ENCODE results near the gene TRABD2B. TPM values are rescaled to one million over a fixed set of nuclear protein-coding genes. Genes with fewer than 3 reads are reported as not detected.

TRABD2B gene
- total RNA-seq, 1 donor from 2014 or later: 0.64 TPM

GRCh38 chr1:47936916-47937551, 60.2 kb downstream of the TRABD2B start:
- peaks cover 2% of the 10 kb centered on the region for H3K27me3 Mint-ChIP-seq (ENCODE audit: unreplicated experiment)
- TF ChIP-seq CTCF (IDR thresholded peaks at IDR 0.05; ENCODE audit: partially characterized antibody, unreplicated experiment): no peak
- peaks cover 6% of the 10 kb centered on the region for H3K36me3 Mint-ChIP-seq (ENCODE audit: unreplicated experiment)
- H3K9me3 Mint-ChIP-seq (ENCODE audit: unreplicated experiment): no peaks in the 10 kb centered on the region
- DNase-seq: no peak
- H3K4me1 Mint-ChIP-seq (ENCODE audit: low read depth, unreplicated experiment): no peaks in the 10 kb centered on the region
- H3K27ac Mint-ChIP-seq (ENCODE audit: unreplicated experiment): no peak overlapping the region
- H3K4me3 Mint-ChIP-seq (ENCODE audit: unreplicated experiment): no peak overlapping the region

- no peak for DNase-seq
- H3K4me3 Mint-ChIP-seq (ENCODE audit: unreplicated experiment): no peak overlapping the region
- no peaks in the 10 kb centered on the region for H3K4me1 Mint-ChIP-seq (ENCODE audit: low read depth, unreplicated experiment)
- H3K27me3 Mint-ChIP-seq (ENCODE audit: unreplicated experiment): peaks cover 6% of the 10 kb centered on the region
- H3K27ac Mint-ChIP-seq (ENCODE audit: unreplicated experiment): no peak overlapping the region
- peaks cover 6% of the 10 kb centered on the region for H3K36me3 Mint-ChIP-seq (ENCODE audit: unreplicated experiment)
- no peaks in the 10 kb centered on the region for H3K9me3 Mint-ChIP-seq (ENCODE audit: unreplicated experiment)
- no peak for TF ChIP-seq CTCF (IDR thresholded peaks at IDR 0.05; ENCODE audit: partially characterized antibody, unreplicated experiment)
Observed at GRCh38 chr1:47935856-47936255, 61.3 kb downstream of the TRABD2B start.

GRCh38 chr1:47935163-47935562, 62.0 kb downstream of the TRABD2B start:
- Mint-ChIP-seq H3K27me3 (ENCODE audit: unreplicated experiment) (peaks cover 6% of the 10 kb centered on the region), H3K27ac (ENCODE audit: unreplicated experiment) (no peak overlapping the region), H3K4me1 (ENCODE audit: low read depth, unreplicated experiment) (no peaks in the 10 kb centered on the region), H3K36me3 (ENCODE audit: unreplicated experiment) (peaks cover 6% of the 10 kb centered on the region), H3K9me3 (ENCODE audit: unreplicated experiment) (no peaks in the 10 kb centered on the region), H3K4me3 (ENCODE audit: unreplicated experiment) (no peak overlapping the region)
- DNase-seq: no peak
- TF ChIP-seq CTCF (IDR thresholded peaks at IDR 0.05; ENCODE audit: partially characterized antibody, unreplicated experiment): no peak

- no peak overlapping the region for H3K4me3 Mint-ChIP-seq (ENCODE audit: unreplicated experiment)
- no peaks in the 10 kb centered on the region for H3K4me1 Mint-ChIP-seq (ENCODE audit: low read depth, unreplicated experiment)
- peaks cover 4% of the 10 kb centered on the region for H3K27me3 Mint-ChIP-seq (ENCODE audit: unreplicated experiment)
- H3K36me3 Mint-ChIP-seq (ENCODE audit: unreplicated experiment): peaks cover 6% of the 10 kb centered on the region
- H3K9me3 Mint-ChIP-seq (ENCODE audit: unreplicated experiment): no peaks in the 10 kb centered on the region
- no peak for TF ChIP-seq CTCF (IDR thresholded peaks at IDR 0.05; ENCODE audit: partially characterized antibody, unreplicated experiment)
- no peak overlapping the region for H3K27ac Mint-ChIP-seq (ENCODE audit: unreplicated experiment)
- no peak for DNase-seq
Observed at GRCh38 chr1:47934243-47934805, 62.9 kb downstream of the TRABD2B start.

- Mint-ChIP-seq H3K9me3 (ENCODE audit: unreplicated experiment) (no peaks in the 10 kb centered on the region), H3K4me3 (ENCODE audit: unreplicated experiment) (no peak overlapping the region), H3K27me3 (ENCODE audit: unreplicated experiment) (peaks cover 4% of the 10 kb centered on the region), H3K36me3 (ENCODE audit: unreplicated experiment) (no peaks in the 10 kb centered on the region), H3K4me1 (ENCODE audit: low read depth, unreplicated experiment) (no peaks in the 10 kb centered on the region), H3K27ac (ENCODE audit: unreplicated experiment) (no peak overlapping the region)
- no peak for DNase-seq
- TF ChIP-seq CTCF (IDR thresholded peaks at IDR 0.05; ENCODE audit: partially characterized antibody, unreplicated experiment): no peak
Observed at GRCh38 chr1:47932743-47933142, 64.4 kb downstream of the TRABD2B start.
